Measurements from ENCODE around the gene IMMP1L.

IMMP1L gene, protein sequence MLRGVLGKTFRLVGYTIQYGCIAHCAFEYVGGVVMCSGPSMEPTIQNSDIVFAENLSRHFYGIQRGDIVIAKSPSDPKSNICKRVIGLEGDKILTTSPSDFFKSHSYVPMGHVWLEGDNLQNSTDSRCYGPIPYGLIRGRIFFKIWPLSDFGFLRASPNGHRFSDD

DNA sequence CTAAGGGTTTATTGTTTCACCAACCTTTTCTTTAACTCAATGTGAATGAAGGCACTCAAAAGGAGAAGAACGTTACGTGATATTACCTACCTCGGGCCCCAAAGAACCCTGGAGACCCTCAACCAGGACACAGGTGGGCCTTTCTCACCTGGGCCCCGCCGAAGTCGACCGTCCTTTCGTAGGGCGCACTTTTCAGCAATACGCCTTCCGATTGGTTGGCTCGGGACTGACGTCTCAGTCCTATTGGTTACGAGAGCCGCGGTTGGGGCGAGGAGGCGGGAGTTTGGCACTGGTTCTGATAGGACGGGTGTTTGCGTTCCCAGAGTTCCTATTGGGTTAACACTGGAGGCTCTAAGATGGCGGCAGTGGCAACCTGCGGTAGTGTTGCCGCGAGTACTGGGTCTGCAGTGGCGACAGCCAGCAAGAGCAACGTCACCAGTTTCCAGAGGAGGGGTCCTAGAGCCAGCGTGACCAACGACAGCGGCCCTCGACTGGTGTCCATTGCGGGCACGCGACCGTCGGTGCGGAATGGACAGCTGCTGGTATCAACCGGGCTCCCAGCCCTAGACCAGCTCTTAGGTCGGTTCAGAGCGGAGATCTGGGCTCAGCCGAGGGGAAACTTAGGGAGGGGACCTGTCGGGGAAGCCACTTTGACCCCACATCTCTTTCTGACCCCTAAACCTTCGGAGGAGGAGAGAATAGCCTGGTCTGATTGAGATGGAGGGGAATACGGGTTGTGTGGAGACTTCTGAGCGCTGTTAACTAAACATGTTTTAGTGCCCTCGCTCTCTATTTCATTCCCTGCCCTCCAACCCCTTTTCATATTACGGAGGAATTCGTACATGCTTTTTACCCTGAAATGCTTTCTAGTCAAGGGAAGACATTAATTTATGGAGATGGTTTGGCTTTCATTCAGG, at the start of gene IMMP1L, which contains the start of gene ELP4:
Gene IMMP1L (minus strand): TSS at position 194 of the 917 bp plus-strand sequence. CDS start 46,346 bp downstream, outside the sequence.
Gene ELP4 (plus strand): TSS at position 339 of the 917 bp plus-strand sequence. CDS start 18 bp downstream, at position 357.
- DNase-seq (ENCODE audit: extremely low read depth, low read depth), result peak; percentile 88
- TF ChIP-seq, protein P1, sequence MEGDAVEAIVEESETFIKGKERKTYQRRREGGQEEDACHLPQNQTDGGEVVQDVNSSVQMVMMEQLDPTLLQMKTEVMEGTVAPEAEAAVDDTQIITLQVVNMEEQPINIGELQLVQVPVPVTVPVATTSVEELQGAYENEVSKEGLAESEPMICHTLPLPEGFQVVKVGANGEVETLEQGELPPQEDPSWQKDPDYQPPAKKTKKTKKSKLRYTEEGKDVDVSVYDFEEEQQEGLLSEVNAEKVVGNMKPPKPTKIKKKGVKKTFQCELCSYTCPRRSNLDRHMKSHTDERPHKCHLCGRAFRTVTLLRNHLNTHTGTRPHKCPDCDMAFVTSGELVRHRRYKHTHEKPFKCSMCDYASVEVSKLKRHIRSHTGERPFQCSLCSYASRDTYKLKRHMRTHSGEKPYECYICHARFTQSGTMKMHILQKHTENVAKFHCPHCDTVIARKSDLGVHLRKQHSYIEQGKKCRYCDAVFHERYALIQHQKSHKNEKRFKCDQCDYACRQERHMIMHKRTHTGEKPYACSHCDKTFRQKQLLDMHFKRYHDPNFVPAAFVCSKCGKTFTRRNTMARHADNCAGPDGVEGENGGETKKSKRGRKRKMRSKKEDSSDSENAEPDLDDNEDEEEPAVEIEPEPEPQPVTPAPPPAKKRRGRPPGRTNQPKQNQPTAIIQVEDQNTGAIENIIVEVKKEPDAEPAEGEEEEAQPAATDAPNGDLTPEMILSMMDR (IDR thresholded peaks at IDR 0.05; ENCODE audit: low read depth, low read length), result no peak

DNA sequence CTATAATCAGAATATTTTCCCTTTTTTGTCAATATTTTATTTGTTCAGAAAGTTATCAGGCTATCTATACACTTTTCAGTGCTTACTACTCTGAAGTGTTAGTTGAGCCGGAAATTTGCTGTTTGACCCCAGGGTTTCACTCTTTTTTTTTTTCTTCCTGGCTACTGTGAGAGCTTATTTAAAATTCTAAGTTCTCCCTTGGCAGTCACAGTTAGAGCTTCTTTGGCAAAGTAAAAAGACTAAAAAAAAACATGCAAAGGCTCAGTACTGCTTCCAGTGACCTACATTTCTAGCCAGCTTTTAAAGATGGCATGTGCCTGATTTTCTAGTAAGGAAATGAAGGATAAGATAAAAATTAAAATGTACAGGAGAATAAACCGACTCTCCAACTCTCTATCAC, 48.6 kb upstream of the IMMP1L start:
- no peak for DNase-seq (ENCODE audit: extremely low read depth, low read depth)
- TF ChIP-seq, protein P1 (IDR thresholded peaks at IDR 0.05; ENCODE audit: low read depth, low read length), result no peak

DNA sequence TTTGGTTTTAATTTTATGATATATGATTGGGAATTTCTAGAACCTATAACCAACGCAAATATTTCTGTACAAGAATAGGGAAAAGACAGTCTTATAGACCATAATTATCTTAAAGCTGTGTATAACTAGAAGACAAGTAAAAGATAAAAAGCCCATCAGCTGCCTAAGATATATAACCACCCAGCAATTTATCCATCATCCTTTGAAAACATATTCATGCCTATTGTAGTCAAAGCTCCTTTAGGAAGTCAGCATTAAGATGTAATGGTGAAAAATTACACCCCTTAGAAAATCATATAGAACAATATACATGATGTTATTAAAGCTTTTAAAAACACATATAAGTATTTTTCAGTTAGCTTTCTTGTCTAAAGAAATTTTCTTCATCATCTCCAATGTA, 46.5 kb upstream of the IMMP1L start:
- TF ChIP-seq, protein P1 (IDR thresholded peaks at IDR 0.05; ENCODE audit: low read depth, low read length), result no peak
- no peak for DNase-seq (ENCODE audit: extremely low read depth, low read depth)

DNA sequence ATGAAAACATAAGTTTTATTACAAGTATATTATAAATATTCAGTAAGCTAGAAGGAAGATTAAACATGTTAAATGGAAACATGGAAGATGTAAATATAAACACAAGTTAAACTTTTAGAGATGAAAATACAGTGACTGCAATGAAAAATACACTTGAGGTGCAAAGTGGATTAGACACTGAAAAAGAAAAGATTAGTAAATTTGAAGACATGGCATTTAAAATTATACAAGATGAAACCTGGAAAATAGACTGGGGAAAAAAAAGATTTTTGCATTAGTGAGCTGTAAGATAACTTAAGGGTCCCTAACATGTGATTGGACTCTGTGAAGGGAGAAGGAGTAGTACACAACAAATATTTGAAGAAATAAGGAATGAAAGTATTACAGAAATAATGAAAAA, 33.4 kb upstream of the IMMP1L start:
- TF ChIP-seq, protein P1 (IDR thresholded peaks at IDR 0.05; ENCODE audit: low read depth, low read length), result no peak
- no peak for DNase-seq (ENCODE audit: extremely low read depth, low read depth)

DNA sequence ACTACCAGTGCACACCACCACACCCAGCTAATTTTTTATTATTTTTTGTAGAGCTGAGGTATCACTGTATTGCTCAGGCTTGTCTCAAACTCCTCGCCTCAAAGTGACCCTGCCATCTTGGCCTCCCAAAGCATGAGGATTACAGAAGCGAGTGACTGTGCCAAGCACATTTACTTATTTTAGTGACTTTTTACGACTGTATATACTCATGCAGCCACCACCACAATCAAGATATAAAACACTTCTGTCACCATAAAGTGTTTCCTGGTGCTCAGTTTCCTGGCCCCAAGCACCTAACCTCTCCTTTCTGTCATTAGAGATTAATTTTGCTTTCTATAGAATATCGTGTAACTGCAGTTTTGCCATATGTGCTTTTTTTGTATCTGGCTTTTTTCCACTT, 26.1 kb upstream of the IMMP1L start:
- TF ChIP-seq, protein P1 (IDR thresholded peaks at IDR 0.05; ENCODE audit: low read depth, low read length), result no peak
- no peak for DNase-seq (ENCODE audit: extremely low read depth, low read depth)

DNA sequence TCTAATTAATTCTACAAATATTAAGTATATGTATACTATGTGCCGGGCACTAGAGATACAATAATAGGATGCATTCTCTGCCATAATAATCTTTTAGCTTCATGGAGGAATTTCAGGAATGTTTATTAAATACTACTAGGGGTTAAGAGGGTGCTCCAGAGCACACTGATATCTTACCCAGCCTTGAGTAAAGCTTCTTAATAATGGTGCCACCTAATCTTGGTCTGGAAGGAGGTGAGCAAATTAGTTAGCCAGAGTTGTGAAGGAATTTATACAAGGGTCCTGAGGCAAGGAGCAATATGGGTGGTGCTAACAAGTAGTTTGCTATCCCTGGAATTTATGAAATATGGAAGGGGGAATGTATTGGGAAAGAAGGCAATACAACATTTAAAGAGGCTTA, 21.9 kb upstream of the IMMP1L start:
- DNase-seq (ENCODE audit: extremely low read depth, low read depth), result no peak
- TF ChIP-seq, protein P1 (IDR thresholded peaks at IDR 0.05; ENCODE audit: low read depth, low read length), result no peak

DNA sequence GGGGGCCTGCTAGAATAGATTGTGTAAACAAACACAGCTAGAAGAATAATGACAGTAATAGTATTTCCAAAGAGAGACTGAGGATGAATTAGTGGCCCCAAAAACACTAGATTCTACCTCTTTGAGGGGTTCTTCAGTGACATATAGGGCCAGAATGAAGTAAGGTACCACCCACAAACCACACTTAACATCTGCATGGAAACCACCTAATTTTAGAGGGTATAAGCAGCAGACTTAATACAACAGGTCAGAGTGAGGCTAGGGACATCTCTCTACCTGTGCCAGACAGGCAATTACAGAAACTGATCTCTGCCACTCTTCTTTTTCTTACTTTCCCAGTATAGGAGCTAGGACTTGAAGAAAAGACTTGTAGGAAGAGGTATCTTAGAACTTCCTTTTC, 20.3 kb upstream of the IMMP1L start:
- TF ChIP-seq, protein P1 (IDR thresholded peaks at IDR 0.05; ENCODE audit: low read depth, low read length), result no peak
- DNase-seq (ENCODE audit: extremely low read depth, low read depth), result no peak
